Type B pancreatic cell (in vitro differentiated cells): ENCODE results near the gene FOXO1. TPM values are rescaled to one million over a fixed set of nuclear protein-coding genes. Genes with fewer than 3 reads are reported as not detected.
A peak's percentile ranks its signal among the peaks of the same experiment; 100 is the strongest.

ENCODE experiments used
- DNase-seq: peaks from one replicate; pipeline ENCODE4 v3.0.0; 2021; ENCODE audit warnings: mixed read lengths; ENCODE audit not compliant: unreplicated experiment; ENCODE audit errors: extremely low spot score
- H3K27ac Mint-ChIP-seq: 2 replicates; pipeline ENCODE4 v1.8.0; 2021; ENCODE audit warnings: mild to moderate bottlenecking, mixed read lengths
- H3K27me3 Mint-ChIP-seq: 2 replicates; pipeline ENCODE4 v1.8.0; 2021; ENCODE audit warnings: mixed read lengths
- H3K36me3 Mint-ChIP-seq: 2 replicates; pipeline ENCODE4 v1.8.0; 2021; ENCODE audit warnings: mixed read lengths
- H3K4me1 Mint-ChIP-seq: one replicate; pipeline ENCODE4 v1.8.0; 2021; ENCODE audit warnings: mixed read lengths; ENCODE audit not compliant: unreplicated experiment
- H3K4me3 Mint-ChIP-seq: 2 replicates; pipeline ENCODE4 v1.8.0; 2021; ENCODE audit warnings: mild to moderate bottlenecking, mixed read lengths
- H3K9me3 Mint-ChIP-seq: 2 replicates; pipeline ENCODE4 v1.8.0; 2021; ENCODE audit warnings: mixed read lengths
- total RNA-seq: library from RNA; stranded (reverse); gene quantifications from 2 replicates; pipeline ENCODE4 v1.2.1, GENCODE V29; 2021; ENCODE audit warnings: low replicate concordance
- TF ChIP-seq, protein P1 (sequence below): fragments of 200-600 bp; sonication (generic); conservative IDR thresholded peaks from 2 replicates; pipeline ENCODE4 v1.5.0; 2021; ENCODE audit warnings: antibody characterized with exemption, mild to moderate bottlenecking

The FOXO1 gene
- total RNA-seq, 1 donor from 2014 or later = 21.5 TPM

DNA sequence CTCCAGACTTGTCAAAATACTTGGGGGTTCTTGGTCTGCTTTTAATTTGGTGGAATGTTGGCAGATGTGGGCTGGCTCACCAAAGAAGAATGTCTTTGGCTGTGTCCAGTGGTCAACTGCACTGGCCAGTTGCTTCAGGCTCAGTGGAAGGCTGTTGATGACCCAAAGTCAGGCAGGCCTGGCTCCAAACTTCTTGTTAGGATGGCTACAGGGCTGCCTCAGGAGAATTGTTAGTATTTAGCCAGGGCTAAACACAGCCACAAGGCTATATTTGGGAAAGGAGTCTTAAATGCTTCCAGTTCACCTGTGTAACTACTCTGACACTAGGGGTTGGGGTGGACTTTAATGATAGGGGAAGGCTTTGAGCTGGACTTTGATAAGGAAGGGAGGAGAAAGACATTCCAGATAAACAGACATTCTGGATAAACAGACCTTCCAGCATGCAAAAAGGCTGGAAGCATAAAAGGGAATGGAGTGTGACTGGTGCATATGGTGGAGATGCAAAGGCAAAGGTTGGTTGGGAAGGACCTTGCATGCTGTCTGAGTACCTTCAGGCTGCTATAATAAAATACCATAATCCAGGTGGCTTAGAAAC is 116.8 kb downstream of the FOXO1 start:
- H3K36me3 Mint-ChIP-seq = no peaks in the 10 kb centered on the region
- H3K4me1 Mint-ChIP-seq = peaks cover 25% of the 10 kb centered on the region
- TF ChIP-seq, protein P1, sequence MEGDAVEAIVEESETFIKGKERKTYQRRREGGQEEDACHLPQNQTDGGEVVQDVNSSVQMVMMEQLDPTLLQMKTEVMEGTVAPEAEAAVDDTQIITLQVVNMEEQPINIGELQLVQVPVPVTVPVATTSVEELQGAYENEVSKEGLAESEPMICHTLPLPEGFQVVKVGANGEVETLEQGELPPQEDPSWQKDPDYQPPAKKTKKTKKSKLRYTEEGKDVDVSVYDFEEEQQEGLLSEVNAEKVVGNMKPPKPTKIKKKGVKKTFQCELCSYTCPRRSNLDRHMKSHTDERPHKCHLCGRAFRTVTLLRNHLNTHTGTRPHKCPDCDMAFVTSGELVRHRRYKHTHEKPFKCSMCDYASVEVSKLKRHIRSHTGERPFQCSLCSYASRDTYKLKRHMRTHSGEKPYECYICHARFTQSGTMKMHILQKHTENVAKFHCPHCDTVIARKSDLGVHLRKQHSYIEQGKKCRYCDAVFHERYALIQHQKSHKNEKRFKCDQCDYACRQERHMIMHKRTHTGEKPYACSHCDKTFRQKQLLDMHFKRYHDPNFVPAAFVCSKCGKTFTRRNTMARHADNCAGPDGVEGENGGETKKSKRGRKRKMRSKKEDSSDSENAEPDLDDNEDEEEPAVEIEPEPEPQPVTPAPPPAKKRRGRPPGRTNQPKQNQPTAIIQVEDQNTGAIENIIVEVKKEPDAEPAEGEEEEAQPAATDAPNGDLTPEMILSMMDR = no peak
- peaks cover 4% of the 10 kb centered on the region for H3K9me3 Mint-ChIP-seq
- no peak for DNase-seq
- H3K4me3 Mint-ChIP-seq = no peak overlapping the region
- no peak overlapping the region for H3K27ac Mint-ChIP-seq
- H3K27me3 Mint-ChIP-seq = no peaks in the 10 kb centered on the region

DNA sequence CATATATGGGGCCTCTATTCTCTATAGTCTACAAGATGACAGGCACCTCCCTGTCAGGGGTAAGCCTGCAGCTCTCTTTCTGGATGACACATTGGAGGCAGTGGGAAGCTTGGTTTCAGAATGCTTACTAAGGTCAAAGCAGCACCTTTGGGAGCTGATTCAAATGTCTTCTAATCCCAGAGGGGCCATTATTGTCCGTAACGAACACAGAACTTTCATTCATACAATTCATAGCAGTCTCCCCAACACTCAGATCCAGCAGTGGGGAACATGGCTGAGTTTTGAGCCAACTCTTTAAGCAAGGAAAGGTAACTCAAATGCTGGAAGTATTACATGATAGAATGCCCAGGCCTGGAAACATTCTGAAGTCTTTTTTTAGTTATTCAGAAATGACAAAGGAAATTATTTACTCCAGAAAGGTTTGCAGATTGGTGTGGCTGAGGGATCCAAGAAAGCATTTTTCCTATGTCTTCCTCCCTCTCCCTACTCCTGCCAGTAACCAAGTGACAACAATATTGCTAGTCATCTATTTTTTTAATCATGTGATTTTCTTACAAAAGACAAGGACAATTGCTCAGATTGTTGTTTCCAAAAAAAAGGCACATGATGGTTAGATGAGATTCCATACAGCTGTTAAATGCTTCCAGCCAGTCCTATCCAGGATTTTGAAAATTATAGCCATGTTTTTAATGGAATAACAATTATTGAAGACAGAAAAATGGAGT is 118.7 kb downstream of the FOXO1 start:
- Mint-ChIP-seq H3K27me3 (no peaks in the 10 kb centered on the region), H3K9me3 (peaks cover 4% of the 10 kb centered on the region), H3K27ac (no peak overlapping the region), H3K4me1 (peaks cover 20% of the 10 kb centered on the region), H3K36me3 (no peaks in the 10 kb centered on the region), H3K4me3 (no peak overlapping the region)
- no peak for DNase-seq
- TF ChIP-seq, protein P1 = no peak

DNA sequence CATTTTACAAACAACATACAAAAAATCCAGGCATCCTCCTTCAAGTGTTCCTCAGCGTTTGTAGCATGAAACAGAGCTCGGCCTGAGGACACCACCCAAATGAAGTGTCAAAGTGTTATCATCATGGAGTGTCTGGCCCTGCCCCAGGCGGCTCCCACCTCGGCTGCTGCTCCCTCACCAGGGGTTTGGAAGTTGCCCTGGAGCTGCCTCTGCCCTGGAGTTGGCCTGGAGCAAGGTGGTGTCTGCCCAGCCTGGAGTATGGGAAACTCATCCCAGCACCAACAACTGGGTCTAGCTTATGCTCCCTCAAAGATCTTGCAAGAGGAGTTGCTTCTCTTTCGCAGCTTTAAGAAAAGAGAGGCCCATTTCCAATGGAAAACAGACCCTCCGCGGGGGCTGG is 120.4 kb downstream of the FOXO1 start:
- TF ChIP-seq, protein P1 = no peak
- peaks cover 20% of the 10 kb centered on the region for H3K4me1 Mint-ChIP-seq
- no peaks in the 10 kb centered on the region for H3K36me3 Mint-ChIP-seq

DNA sequence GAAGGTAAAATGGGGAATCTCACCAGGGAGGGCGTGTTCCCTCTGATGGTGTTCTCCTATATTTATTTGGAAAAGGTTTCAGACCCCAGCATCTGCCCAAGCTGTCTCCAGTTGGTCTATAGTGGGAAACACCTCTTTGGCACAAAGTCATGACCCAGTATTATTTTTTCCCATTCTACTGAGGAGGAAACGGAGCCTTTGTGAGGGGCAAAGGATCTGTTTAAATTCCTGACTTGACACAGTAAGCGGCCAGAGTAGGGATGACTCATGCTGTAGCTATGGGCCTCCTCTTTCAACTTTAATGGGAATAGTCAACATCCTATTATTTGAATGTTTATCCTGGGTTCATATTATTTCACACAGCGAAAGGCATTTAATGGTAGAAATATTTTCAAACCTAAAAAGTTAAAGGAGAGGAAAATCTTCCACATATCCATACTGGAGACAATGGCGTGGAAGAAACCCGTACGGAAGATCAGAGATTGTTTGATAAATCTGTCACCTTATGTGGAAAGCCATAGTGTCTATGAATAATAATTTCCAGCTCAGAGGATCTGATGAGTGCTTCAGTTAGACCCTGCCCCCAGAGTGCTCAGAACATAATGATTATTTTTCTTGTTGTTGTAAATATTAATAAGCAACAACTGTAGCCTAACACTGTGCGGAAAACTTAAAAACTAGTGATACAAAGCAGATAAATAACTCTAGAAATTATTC is 126.0 kb downstream of the FOXO1 start:
- no peak for DNase-seq
- peaks cover 20% of the 10 kb centered on the region for H3K4me1 Mint-ChIP-seq
- no peaks in the 10 kb centered on the region for H3K9me3 Mint-ChIP-seq
- H3K27ac Mint-ChIP-seq = peak overlapping the region; percentile 33
- no peaks in the 10 kb centered on the region for H3K27me3 Mint-ChIP-seq
- H3K4me3 Mint-ChIP-seq = no peak overlapping the region
- no peaks in the 10 kb centered on the region for H3K36me3 Mint-ChIP-seq
- TF ChIP-seq, protein P1 = no peak

More for the DNA sequence above, 120.4 kb downstream of the FOXO1 start:
- Mint-ChIP-seq H3K4me3 (no peak overlapping the region), H3K27ac (no peak overlapping the region), H3K9me3 (peaks cover 4% of the 10 kb centered on the region), H3K27me3 (no peaks in the 10 kb centered on the region)
- DNase-seq = no peak

DNA sequence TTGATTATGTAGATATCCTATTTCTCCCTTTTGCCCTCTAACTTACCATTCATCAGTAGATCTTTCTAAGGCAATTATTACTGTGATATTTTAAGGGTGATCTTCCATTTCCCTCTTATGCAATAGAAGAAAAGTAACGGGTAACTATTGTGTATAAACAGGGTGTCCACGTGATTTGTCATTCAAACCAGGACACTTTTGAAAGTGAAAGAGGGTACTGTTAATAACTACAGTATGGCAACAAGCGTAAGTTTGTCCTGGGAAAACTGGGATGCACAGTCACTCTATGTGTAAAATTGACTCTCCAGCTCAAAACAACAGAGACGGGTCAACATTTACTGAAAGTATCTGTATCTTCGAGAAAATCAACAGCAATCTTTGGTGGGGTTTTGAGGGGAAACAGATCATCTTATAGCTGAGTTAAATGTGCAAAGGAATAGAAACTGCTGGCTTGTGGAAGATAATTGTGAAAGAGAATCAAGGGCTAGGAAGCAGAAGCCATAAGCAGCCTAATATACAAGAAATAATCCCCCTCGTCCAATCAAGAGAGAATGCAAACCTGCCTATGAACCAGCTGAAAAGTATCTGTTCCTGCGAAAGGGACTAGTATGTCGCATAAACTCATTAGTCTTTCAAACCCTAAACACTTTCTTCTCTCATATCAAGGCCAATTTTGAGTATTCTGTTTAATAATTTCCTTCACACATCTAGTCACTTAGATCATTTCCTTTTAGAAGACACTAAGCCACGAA is 126.7 kb downstream of the FOXO1 start:
- DNase-seq = no peak
- Mint-ChIP-seq H3K27ac (peak overlapping the region; percentile 33), H3K4me3 (no peak overlapping the region), H3K36me3 (no peaks in the 10 kb centered on the region), H3K27me3 (no peaks in the 10 kb centered on the region), H3K4me1 (peaks cover 20% of the 10 kb centered on the region), H3K9me3 (no peaks in the 10 kb centered on the region)
- TF ChIP-seq, protein P1 = no peak
